ENCODE data around the gene DLX1.

Gene DLX1

GRCh38 chr2:172072303-172072702 is 13.0 kb upstream of the DLX1 start:
- no peak for DNase-seq
- H3K4me3 ChIP-seq (ENCODE audit: low read depth, low read length), result no peak overlapping the region
- no peaks in the 10 kb centered on the region for H3K27me3 ChIP-seq
- no peaks in the 10 kb centered on the region for H3K36me3 ChIP-seq
- TF ChIP-seq CTCF (IDR thresholded peaks at IDR 0.05; ENCODE audit: low read depth, low read length), result no peak
- H3K4me1 ChIP-seq, result no peaks in the 10 kb centered on the region
- H3K9me3 ChIP-seq, result no peaks in the 10 kb centered on the region

- no peak for TF ChIP-seq CTCF (IDR thresholded peaks at IDR 0.05; ENCODE audit: low read depth, low read length)
- no peaks in the 10 kb centered on the region for H3K27me3 ChIP-seq
- no peaks in the 10 kb centered on the region for H3K4me1 ChIP-seq
- no peaks in the 10 kb centered on the region for H3K36me3 ChIP-seq
- no peak overlapping the region for H3K4me3 ChIP-seq (ENCODE audit: low read depth, low read length)
- H3K9me3 ChIP-seq, result no peaks in the 10 kb centered on the region
- no peak for DNase-seq
Measured at GRCh38 chr2:172072706-172073105, 12.6 kb upstream of the DLX1 start.

GRCh38 chr2:172073518-172073917 is 11.8 kb upstream of the DLX1 start:
- Histone ChIP-seq H3K9me3 (no peaks in the 10 kb centered on the region), H3K36me3 (no peaks in the 10 kb centered on the region), H3K27me3 (no peaks in the 10 kb centered on the region), H3K4me1 (no peaks in the 10 kb centered on the region), H3K4me3 (ENCODE audit: low read depth, low read length) (no peak overlapping the region)
- TF ChIP-seq CTCF (IDR thresholded peaks at IDR 0.05; ENCODE audit: low read depth, low read length), result no peak
- no peak for DNase-seq

GRCh38 chr2:172074254-172074653 is 11.1 kb upstream of the DLX1 start:
- Histone ChIP-seq H3K36me3 (no peaks in the 10 kb centered on the region), H3K27me3 (no peaks in the 10 kb centered on the region), H3K4me3 (ENCODE audit: low read depth, low read length) (no peak overlapping the region), H3K4me1 (no peaks in the 10 kb centered on the region), H3K9me3 (no peaks in the 10 kb centered on the region)
- no peak for DNase-seq
- TF ChIP-seq CTCF (IDR thresholded peaks at IDR 0.05; ENCODE audit: low read depth, low read length), result no peak

GRCh38 chr2:172079416-172079815 is 5.9 kb upstream of the DLX1 start:
- no peak for DNase-seq
- H3K4me1 ChIP-seq, result no peaks in the 10 kb centered on the region
- TF ChIP-seq CTCF (IDR thresholded peaks at IDR 0.05; ENCODE audit: low read depth, low read length), result no peak
- peaks cover 31% of the 10 kb centered on the region for H3K27me3 ChIP-seq
- no peaks in the 10 kb centered on the region for H3K9me3 ChIP-seq
- H3K4me3 ChIP-seq (ENCODE audit: low read depth, low read length), result no peak overlapping the region
- H3K36me3 ChIP-seq, result no peaks in the 10 kb centered on the region

GRCh38 chr2:172079838-172080640 is 5.3 kb upstream of the DLX1 start:
- Histone ChIP-seq H3K36me3 (no peaks in the 10 kb centered on the region), H3K4me1 (no peaks in the 10 kb centered on the region), H3K9me3 (no peaks in the 10 kb centered on the region), H3K4me3 (ENCODE audit: low read depth, low read length) (no peak overlapping the region), H3K27me3 (peaks cover 37% of the 10 kb centered on the region)
- DNase-seq, result no peak
- TF ChIP-seq CTCF (IDR thresholded peaks at IDR 0.05; ENCODE audit: low read depth, low read length), result no peak

All from BE2C (cell line).